Muscle of leg (tissue), 11 donors: ENCODE results near the gene PPP2R1B. TPM values are rescaled to one million over a fixed set of nuclear protein-coding genes. Genes with fewer than 3 reads are reported as not detected.

ENCODE experiments used
- DNase-seq: peaks from one replicate; pipeline ENCODE4 v3.0.0; 2013
- H3K27ac ChIP-seq: one replicate; pipeline ENCODE4 v1.5.1; 2013; ENCODE audit warnings: mild to moderate bottlenecking, low read length, control low read depth
- H3K27me3 ChIP-seq: one replicate; pipeline ENCODE4 v1.6.1; 2013; ENCODE audit warnings: low read length; ENCODE audit not compliant: control insufficient read depth, insufficient read depth
- H3K36me3 ChIP-seq: one replicate; pipeline ENCODE4 v1.6.1; 2013; ENCODE audit warnings: low read length; ENCODE audit not compliant: control insufficient read depth, insufficient read depth
- H3K4me1 ChIP-seq: one replicate; pipeline ENCODE4 v1.6.1; 2013; ENCODE audit warnings: low read length; ENCODE audit not compliant: control insufficient read depth, insufficient read depth
- H3K4me3 ChIP-seq: one replicate; pipeline ENCODE4 v1.5.1; 2013; ENCODE audit warnings: low read length, control low read depth
- H3K9me3 ChIP-seq: replicated peaks from 2 replicates; pipeline ENCODE4 v1.6.1; 2013; ENCODE audit warnings: low read depth, low read length; ENCODE audit not compliant: control insufficient read depth
- WGBS: methylation state at CpG from one replicate; pipeline ENCODE4 v1.1.5; 2013; ENCODE audit warnings: missing lambda C conversion rate; ENCODE audit not compliant: insufficient coverage; 5-methylcytosine and 5-hydroxymethylcytosine counted together
- polyA plus RNA-seq, 8 donors: library from polyadenylated mRNA; unstranded; fragments of 120-200 nt; gene quantifications; one replicate each; pipeline versions ENCODE4 v1.2.1 to v1.2.3, GENCODE V29; 2013; ENCODE audit warnings: inconsistent platforms in 1 of 8, low replicate concordance in 1 of 8; ENCODE audit not compliant: insufficient read length in 8 of 8, insufficient read depth in 1 of 8
- total RNA-seq: library from RNA; stranded (reverse); fragments of 120-200 nt; gene quantifications from one replicate; pipeline ENCODE4 v1.2.4, GENCODE V29; 2013

Gene PPP2R1B
- total and polyA plus RNA-seq, 9 donors: 8.7 to 15.3 (median 10.6) TPM

DNA sequence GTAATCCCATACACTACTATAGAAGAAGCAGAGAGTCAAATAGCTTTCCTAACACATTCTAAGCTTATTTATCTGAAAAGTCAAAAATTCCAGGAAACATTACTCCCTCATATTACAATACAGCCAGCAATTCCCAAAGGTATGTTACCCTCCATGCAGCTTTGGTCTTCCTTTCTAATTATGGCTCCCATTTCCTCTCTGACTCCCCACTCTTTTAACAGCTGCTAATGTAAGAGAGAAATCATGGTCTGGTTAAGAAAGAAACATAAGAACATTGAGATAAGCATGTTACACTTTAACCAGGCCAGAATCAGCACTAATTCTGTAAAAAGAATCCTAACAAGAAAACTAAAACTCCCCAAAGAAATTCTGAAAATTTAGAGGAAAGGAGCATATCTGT, 6.8 kb downstream of the PPP2R1B start:
- no peak overlapping the region for H3K4me3 ChIP-seq
- peaks cover 2% of the 10 kb centered on the region for H3K4me1 ChIP-seq
- no peak for DNase-seq
- peaks cover 61% of the 10 kb centered on the region for H3K36me3 ChIP-seq
- no peaks in the 10 kb centered on the region for H3K9me3 ChIP-seq
- peak overlapping the region; percentile 71 for H3K27ac ChIP-seq
- no peaks in the 10 kb centered on the region for H3K27me3 ChIP-seq

DNA sequence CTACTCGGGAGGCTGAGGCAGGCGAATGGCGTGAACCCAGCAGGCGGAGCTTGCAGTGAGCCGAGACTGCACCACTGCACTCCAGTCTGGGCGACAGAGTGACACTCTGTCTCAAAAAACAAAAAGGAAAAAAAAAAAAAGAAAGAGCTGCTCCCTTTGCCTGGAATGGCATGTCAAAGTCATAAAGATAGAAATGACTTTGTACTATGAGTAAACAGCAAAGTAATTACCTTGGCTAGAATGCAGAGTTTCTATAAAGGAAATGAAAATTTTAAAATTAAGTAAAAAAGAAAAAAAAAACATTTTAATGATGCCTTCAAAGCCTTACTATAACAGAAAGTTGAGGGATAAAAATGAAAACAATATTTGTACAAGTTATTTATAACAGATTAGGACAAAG, 10.1 kb downstream of the PPP2R1B start:
- Histone ChIP-seq H3K9me3 (no peaks in the 10 kb centered on the region), H3K4me1 (no peaks in the 10 kb centered on the region), H3K27me3 (no peaks in the 10 kb centered on the region), H3K36me3 (peaks cover 54% of the 10 kb centered on the region), H3K4me3 (no peak overlapping the region), H3K27ac (no peak overlapping the region)
- no peak for DNase-seq
- 98% methylated on average over 5 of the region's 6 CpGs for WGBS

DNA sequence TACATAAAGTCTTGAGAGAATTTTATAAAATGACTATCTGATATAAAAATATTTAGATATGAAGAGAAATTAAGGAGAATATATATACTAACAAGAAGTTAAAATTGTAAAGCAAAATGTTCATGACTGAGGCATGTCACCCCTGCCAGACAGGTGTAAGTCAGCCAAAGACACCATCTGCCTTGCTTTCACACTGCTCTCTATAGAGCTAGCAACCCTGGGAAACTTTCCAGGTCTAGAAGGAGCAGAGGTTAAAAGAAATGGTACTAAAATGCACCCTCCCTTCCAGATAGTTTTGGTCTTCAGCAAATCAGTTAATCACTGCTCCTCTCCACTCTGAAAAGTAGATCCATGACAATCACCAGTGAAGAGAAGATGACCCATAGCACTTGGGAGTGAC, 16.5 kb downstream of the PPP2R1B start:
- Histone ChIP-seq H3K4me1 (no peaks in the 10 kb centered on the region), H3K4me3 (no peak overlapping the region), H3K36me3 (peaks cover 47% of the 10 kb centered on the region), H3K27me3 (no peaks in the 10 kb centered on the region), H3K9me3 (no peaks in the 10 kb centered on the region), H3K27ac (no peak overlapping the region)
- no peak for DNase-seq

DNA sequence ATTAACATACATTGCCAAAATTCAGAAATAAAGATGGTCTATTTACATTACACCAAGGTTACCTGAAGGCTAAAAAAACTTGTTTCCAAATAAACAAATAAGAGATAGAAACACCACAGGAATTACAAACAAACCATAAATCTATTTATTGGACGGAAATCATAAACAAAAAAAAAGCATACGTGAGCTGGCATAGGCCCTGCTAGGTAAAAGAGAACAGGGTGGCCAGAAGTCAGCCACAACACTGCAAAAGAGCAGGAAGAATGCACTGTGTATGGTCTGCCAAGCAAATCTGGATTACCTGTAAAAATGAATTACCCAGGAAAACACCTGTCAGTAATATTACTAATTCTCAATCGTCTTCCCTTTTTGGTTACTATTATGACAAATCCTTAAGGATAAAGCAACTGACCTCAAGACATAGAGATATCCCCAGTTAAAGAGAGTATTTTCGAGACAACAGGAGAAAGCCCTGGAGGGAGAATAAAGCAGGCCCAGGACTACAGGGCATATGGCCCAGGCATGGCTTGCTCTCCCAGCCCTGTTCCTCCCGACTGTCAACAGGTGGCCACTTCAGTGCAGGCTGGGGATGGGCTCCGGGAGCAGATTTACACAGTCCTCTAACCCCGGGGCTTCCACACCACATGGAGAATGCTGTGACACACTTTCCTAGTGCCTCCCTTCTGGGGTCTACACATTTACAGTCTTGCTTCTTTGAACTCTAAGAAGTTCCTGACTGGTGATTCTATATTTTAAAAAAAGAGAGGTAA, 18.0 kb downstream of the PPP2R1B start:
- no peaks in the 10 kb centered on the region for H3K9me3 ChIP-seq
- no peak overlapping the region for H3K4me3 ChIP-seq
- no peaks in the 10 kb centered on the region for H3K4me1 ChIP-seq
- H3K27ac ChIP-seq: no peak overlapping the region
- DNase-seq: no peak
- H3K27me3 ChIP-seq: no peaks in the 10 kb centered on the region
- 77% methylated on average over 5 of the region's 7 CpGs for WGBS
- peaks cover 52% of the 10 kb centered on the region for H3K36me3 ChIP-seq

DNA sequence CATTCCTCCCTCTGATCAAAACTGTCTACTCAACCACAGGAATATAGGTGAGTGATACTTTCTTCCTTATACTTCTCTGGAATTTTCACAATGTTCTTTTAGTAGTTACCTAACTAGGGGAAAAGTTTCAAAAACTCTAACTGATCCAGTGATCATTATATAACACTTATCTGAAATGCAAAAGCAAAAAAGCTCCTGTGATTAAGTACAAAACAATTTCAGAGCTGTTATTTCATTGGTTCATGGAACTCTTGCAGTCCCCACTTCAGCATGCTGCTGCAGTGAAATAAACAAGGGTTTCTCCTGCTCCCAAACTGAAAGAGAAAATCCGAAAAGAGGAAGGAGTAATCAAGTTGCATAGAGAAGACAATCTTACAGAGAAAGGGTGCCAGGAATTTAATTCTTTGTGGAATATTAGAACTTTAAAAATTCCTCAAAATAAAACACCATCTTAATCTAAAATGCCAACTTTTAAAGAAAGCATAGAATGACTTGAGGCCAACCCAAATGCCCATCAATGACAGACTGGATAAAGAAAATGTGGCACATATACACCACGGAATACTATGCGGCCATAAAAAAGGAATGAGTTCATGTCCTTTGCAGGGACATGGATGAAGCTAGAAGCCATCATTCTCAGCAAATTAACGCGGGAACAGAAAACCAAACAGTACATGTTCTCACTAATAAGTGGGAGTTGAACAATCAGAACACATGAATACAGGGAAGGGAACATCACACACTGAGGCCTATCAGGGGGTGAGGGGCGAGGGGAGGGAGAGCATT, 20.3 kb downstream of the PPP2R1B start:
- no peaks in the 10 kb centered on the region for H3K4me1 ChIP-seq
- H3K27me3 ChIP-seq: no peaks in the 10 kb centered on the region
- no CpG with 5 or more reads among the region's 6 CpGs for WGBS
- H3K27ac ChIP-seq: no peak overlapping the region
- DNase-seq: no peak
- no peaks in the 10 kb centered on the region for H3K9me3 ChIP-seq
- H3K4me3 ChIP-seq: no peak overlapping the region
- peaks cover 53% of the 10 kb centered on the region for H3K36me3 ChIP-seq

DNA sequence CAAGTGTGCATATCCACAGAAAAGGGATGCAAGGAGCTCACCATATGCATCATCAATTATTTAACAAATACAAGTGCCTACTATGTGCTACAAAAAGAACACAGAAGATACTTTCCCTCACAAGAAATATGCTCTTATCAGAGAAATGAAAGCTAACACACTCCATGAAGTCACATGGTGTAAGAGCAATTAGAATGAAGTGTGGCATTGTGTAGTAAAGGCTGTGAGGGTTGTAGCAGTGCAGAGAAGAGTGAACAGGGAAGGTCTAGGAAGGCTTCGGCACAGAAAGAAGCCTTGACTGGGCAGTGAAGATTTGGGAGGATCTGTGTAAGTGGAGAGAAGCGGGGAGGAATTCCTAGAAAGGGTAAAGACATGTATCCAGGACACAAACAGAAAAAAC, 22.5 kb downstream of the PPP2R1B start:
- no peaks in the 10 kb centered on the region for H3K27me3 ChIP-seq
- peaks cover 50% of the 10 kb centered on the region for H3K36me3 ChIP-seq
- H3K9me3 ChIP-seq: no peaks in the 10 kb centered on the region
- H3K27ac ChIP-seq: no peak overlapping the region
- 100% methylated on average over 2 of the region's 2 CpGs for WGBS
- DNase-seq: no peak
- H3K4me3 ChIP-seq: no peak overlapping the region
- H3K4me1 ChIP-seq: no peaks in the 10 kb centered on the region

DNA sequence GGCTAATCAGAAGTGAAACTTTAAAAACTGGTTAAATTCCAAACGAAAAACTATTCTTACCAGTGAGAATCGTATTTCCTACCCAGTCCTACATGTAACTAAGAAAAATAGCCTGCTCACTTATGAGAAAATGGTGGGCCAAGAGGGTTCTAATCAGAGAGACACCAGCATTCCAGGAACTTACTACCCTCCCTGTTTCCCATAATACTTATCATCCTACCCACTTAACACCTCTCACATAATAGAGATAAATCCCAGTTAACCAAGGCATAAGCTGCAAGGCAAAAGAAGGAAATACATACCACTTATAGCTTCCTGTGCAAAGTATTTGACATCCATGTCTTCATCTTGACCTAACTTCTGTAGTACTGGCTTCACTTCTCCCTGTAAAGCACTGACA, 24.4 kb downstream of the PPP2R1B start:
- Histone ChIP-seq H3K9me3 (no peaks in the 10 kb centered on the region), H3K4me3 (no peak overlapping the region), H3K36me3 (peaks cover 45% of the 10 kb centered on the region), H3K27ac (no peak overlapping the region), H3K4me1 (peaks cover 15% of the 10 kb centered on the region), H3K27me3 (no peaks in the 10 kb centered on the region)
- no peak for DNase-seq
- WGBS: no CpG with 5 or more reads among the region's 2 CpGs

DNA sequence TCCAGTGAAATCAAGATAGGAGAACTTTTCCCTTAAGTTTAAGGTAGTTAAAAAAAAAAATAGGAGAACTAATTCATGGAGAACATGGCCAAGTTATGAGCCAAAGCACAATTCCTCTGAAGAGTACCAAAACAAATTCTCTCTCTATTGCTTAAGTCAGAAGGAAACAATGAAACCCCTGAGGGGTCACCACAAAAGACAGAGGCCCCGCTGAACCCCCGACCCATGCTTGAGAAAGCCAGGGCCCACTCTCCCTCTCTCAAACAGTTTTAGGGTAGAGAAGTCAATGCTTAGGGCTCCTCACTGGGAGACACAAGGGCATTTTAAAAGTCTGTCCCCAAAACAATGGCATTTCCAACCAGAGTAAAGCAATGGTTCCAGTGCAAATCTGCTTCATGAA, 26.9 kb downstream of the PPP2R1B start:
- Histone ChIP-seq H3K4me3 (no peak overlapping the region), H3K27me3 (no peaks in the 10 kb centered on the region), H3K36me3 (peaks cover 30% of the 10 kb centered on the region), H3K27ac (no peak overlapping the region), H3K4me1 (peaks cover 40% of the 10 kb centered on the region), H3K9me3 (no peaks in the 10 kb centered on the region)
- no peak for DNase-seq
- no CpG with 5 or more reads among the region's 2 CpGs for WGBS

DNA sequence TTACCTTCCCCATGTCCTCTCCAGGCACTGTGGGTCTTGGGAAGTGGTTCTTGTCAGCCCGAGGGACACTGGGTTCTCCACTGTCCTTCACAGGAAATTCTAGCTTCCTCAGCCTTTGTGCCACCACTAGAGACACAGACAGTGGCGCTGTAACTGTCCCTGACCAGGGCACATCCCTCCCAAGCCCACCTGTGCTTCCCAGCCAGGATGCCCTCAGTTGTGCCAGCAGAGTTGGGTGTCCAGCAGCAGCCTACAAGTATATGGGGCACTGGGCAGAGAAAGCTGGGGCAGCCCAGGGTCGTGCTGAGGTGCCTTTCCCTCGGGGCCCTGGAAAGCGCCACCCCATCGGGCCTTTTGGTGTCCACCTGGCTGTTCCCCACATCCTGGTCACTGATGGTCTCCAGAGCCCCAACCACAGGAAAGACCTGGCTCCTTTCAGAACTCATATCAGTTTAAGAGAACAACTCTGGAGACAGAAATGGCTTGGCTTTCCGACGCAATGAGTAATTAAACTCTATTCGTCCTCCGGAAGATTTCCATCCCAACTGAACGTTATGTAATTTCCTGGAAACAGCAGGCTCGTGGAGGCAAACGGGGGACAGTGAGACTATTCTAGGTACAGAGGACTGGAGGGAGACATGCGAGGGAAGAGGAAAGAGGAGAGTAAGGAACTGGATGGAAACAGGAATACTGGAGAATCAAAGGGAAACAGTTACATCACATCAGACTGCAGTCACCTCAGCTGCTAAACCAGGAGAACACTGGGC, 28.6 kb downstream of the PPP2R1B start:
- peak; percentile 93 for DNase-seq
- 68% methylated on average over 9 of the region's 14 CpGs for whole genome bisulfite sequencing
- Histone ChIP-seq H3K4me3 (no peak overlapping the region), H3K27ac (peak overlapping the region; percentile 100), H3K9me3 (no peaks in the 10 kb centered on the region), H3K36me3 (peaks cover 16% of the 10 kb centered on the region), H3K27me3 (no peaks in the 10 kb centered on the region), H3K4me1 (peaks cover 57% of the 10 kb centered on the region)
